GF-D8 (cell line): ENCODE results near the gene CDHR2.
"Not testable (repeated sequence)": the region's sequence is repeated elsewhere in the genome, so short reads cannot be mapped to it uniquely, and the experiment has no call there.

ENCODE experiments used
- DNase-seq: peaks from one replicate; lab custom pipeline; 2025; lab: John Stamatoyannopoulos, UW

Gene CDHR2

GRCh38 chr5:176570044-176570443 is 20.9 kb downstream of the CDHR2 start:
- no peak for DNase-seq

GRCh38 chr5:176573564-176574296 is 24.6 kb downstream of the CDHR2 start:
- DNase-seq = no peak

GRCh38 chr5:176574297-176574591 is 25.1 kb downstream of the CDHR2 start:
- DNase-seq = no peak

GRCh38 chr5:176575066-176575465 is 25.9 kb downstream of the CDHR2 start:
- DNase-seq = no peak

GRCh38 chr5:176575488-176576422 is 26.6 kb downstream of the CDHR2 start:
- DNase-seq = no peak

GRCh38 chr5:176577312-176578176 is 28.4 kb downstream of the CDHR2 start:
- DNase-seq = no peak

GRCh38 chr5:176578391-176578808 is 29.3 kb downstream of the CDHR2 start:
- DNase-seq = no peak

- no peak for DNase-seq
Measured at GRCh38 chr5:176579323-176579722, 30.2 kb downstream of the CDHR2 start.

- DNase-seq = no peak
Measured at GRCh38 chr5:176581361-176581760, 32.2 kb downstream of the CDHR2 start.

- DNase-seq = no peak
Measured at GRCh38 chr5:176583076-176583475, 33.9 kb downstream of the CDHR2 start.

- no peak for DNase-seq
Measured at GRCh38 chr5:176587398-176587797, 38.3 kb downstream of the CDHR2 start.

- DNase-seq = no peak
Measured at GRCh38 chr5:176588297-176588696, 39.2 kb downstream of the CDHR2 start.

- DNase-seq = no peak
Measured at GRCh38 chr5:176589039-176589769, 40.1 kb downstream of the CDHR2 start.

- no peak for DNase-seq
Measured at GRCh38 chr5:176590035-176590717, 41.0 kb downstream of the CDHR2 start.

GRCh38 chr5:176591667-176592066 is 42.5 kb downstream of the CDHR2 start:
- not testable (repeated sequence) for DNase-seq

- DNase-seq = no peak
Measured at GRCh38 chr5:176592573-176592972, 43.4 kb downstream of the CDHR2 start.

GRCh38 chr5:176593273-176593869 is 44.2 kb downstream of the CDHR2 start:
- DNase-seq = no peak

GRCh38 chr5:176594554-176594953 is 45.4 kb downstream of the CDHR2 start:
- no peak for DNase-seq

GRCh38 chr5:176595386-176595943 is 46.3 kb downstream of the CDHR2 start:
- no peak for DNase-seq

- DNase-seq = no peak
Measured at GRCh38 chr5:176596069-176596644, 47.0 kb downstream of the CDHR2 start.
